Thymus (tissue), 11 donors: ENCODE measurements around the gene TUBA1C. TPM values are rescaled to one million over a fixed set of nuclear protein-coding genes. Genes with fewer than 3 reads are reported as not detected.

Source experiments
- DNase-seq, 9 donors: peaks; one replicate each; pipeline ENCODE4 v3.0.0-alpha.2; 2013; ENCODE audit warnings: low spot score in 9 of 9, low read depth in 6 of 9, missing footprints in 1 of 9
- H3K27ac ChIP-seq, 2 donors: one replicate each; pipeline ENCODE4 v1.5.1; 2013; ENCODE audit warnings: control low read depth in 1 of 2, low read depth in 1 of 2, low read length in 1 of 2, mild to moderate bottlenecking in 1 of 2, moderate library complexity in 1 of 2
- H3K27me3 ChIP-seq, 2 donors: one replicate each; pipeline ENCODE4 v1.5.1; 2013; ENCODE audit warnings: low read length in 1 of 2; ENCODE audit not compliant: control insufficient read depth in 2 of 2, insufficient read depth in 1 of 2
- H3K36me3 ChIP-seq, 2 donors: one replicate each; pipeline ENCODE4 v1.5.1; 2013; ENCODE audit warnings: low read length in 1 of 2, mild to moderate bottlenecking in 1 of 2, moderate library complexity in 1 of 2; ENCODE audit not compliant: control insufficient read depth in 2 of 2, insufficient read depth in 2 of 2
- H3K4me1 ChIP-seq, 2 donors: one replicate each; pipeline ENCODE4 v1.5.1; 2013; ENCODE audit warnings: low read length in 2 of 2; ENCODE audit not compliant: control insufficient read depth in 2 of 2, insufficient read depth in 2 of 2
- H3K4me3 ChIP-seq, 2 donors: one replicate each; pipeline ENCODE4 v1.5.1; 2013; ENCODE audit warnings: low read length in 2 of 2, control low read depth in 1 of 2, mild to moderate bottlenecking in 1 of 2
- H3K9me3 ChIP-seq, 2 donors: one replicate each; pipeline ENCODE4 v1.5.1; 2013; ENCODE audit warnings: low read length in 1 of 2, mild to moderate bottlenecking in 1 of 2; ENCODE audit not compliant: control insufficient read depth in 2 of 2, insufficient read depth in 1 of 2
- WGBS: extraction: QIAGEN DNeasy Blood & Tissue Kit; methylation state at CpG from one replicate; pipeline ENCODE4 v1.1.7; 2013; 5-methylcytosine and 5-hydroxymethylcytosine counted together
- polyA plus RNA-seq: library from polyadenylated mRNA; stranded (reverse); fragments of 200-250 nt; gene quantifications from one replicate; pipeline ENCODE4 v1.2.3, GENCODE V29; 2013
- total RNA-seq: library from RNA; stranded (reverse); fragments of 120-200 nt; gene quantifications from one replicate; pipeline ENCODE4 v1.2.4, GENCODE V29; 2013
- donor health status: healthy.

Gene TUBA1C
- total and polyA plus RNA-seq, 2 donors: 112 to 115 TPM

- 98% methylated on average over 3 of the region's 3 CpGs for WGBS
- H3K4me1 ChIP-seq: peaks cover under 1 to 13% of the 10 kb centered on the region in 2 donors
- H3K36me3 ChIP-seq: no peaks in the 10 kb centered on the region
- H3K27me3 ChIP-seq: peaks cover 3 to 4% of the 10 kb centered on the region in 2 donors
- H3K4me3 ChIP-seq: no peak overlapping the region
- no peaks in the 10 kb centered on the region for H3K9me3 ChIP-seq
- H3K27ac ChIP-seq: no peak overlapping the region
- no peak for DNase-seq
These were observed 36.2 kb upstream of the TUBA1C start for GRCh38 chr12:49228653-49229052.

GRCh38 chr12:49230176-49230804, 34.6 kb upstream of the TUBA1C start:
- Histone ChIP-seq H3K4me3 (no peak overlapping the region), H3K27ac (no peak overlapping the region), H3K27me3 (peaks cover 3 to 7% of the 10 kb centered on the region in 2 donors), H3K4me1 (peaks cover 6 to 20% of the 10 kb centered on the region in 2 donors), H3K9me3 (no peaks in the 10 kb centered on the region), H3K36me3 (no peaks in the 10 kb centered on the region)
- 96% methylated on average over 6 of the region's 6 CpGs for WGBS
- no peak for DNase-seq

- WGBS: 94% methylated on average over 3 of the region's 3 CpGs
- Histone ChIP-seq H3K4me1 (peaks cover 6 to 20% of the 10 kb centered on the region in 2 donors), H3K27me3 (peaks cover 3 to 7% of the 10 kb centered on the region in 2 donors), H3K4me3 (no peak overlapping the region), H3K36me3 (no peaks in the 10 kb centered on the region), H3K27ac (peak overlapping the region in 1 of 2 donors; percentile 18), H3K9me3 (no peaks in the 10 kb centered on the region)
- DNase-seq: no peak
These were observed 34.1 kb upstream of the TUBA1C start for GRCh38 chr12:49230805-49231194.

GRCh38 chr12:49231878-49232655, 32.8 kb upstream of the TUBA1C start:
- DNase-seq: no peak
- no peaks in the 10 kb centered on the region for H3K36me3 ChIP-seq
- H3K27me3 ChIP-seq: peaks cover 3 to 7% of the 10 kb centered on the region in 2 donors
- no peaks in the 10 kb centered on the region for H3K9me3 ChIP-seq
- H3K27ac ChIP-seq: peak overlapping the region in 1 of 2 donors; percentile 17
- WGBS: 94% methylated on average over 9 of the region's 9 CpGs
- no peak overlapping the region for H3K4me3 ChIP-seq
- H3K4me1 ChIP-seq: peaks cover 6 to 20% of the 10 kb centered on the region in 2 donors

- 65% methylated on average over 25 of the region's 25 CpGs for WGBS
These were observed 31.7 kb upstream of the TUBA1C start for GRCh38 chr12:49232940-49233841.

GRCh38 chr12:49233842-49234526, 30.9 kb upstream of the TUBA1C start:
- peaks cover 3 to 9% of the 10 kb centered on the region in 2 donors for H3K27me3 ChIP-seq
- H3K27ac ChIP-seq: peak overlapping the region; percentile 74 to 85
- 22% methylated on average over 19 of the region's 19 CpGs for WGBS
- peaks cover 6 to 20% of the 10 kb centered on the region in 2 donors for H3K4me1 ChIP-seq
- no peaks in the 10 kb centered on the region for H3K36me3 ChIP-seq
- peak overlapping the region; percentile 11 to 71 for H3K4me3 ChIP-seq
- DNase-seq: peak in 6 of 9 donors; percentile 7 to 55 (median 24)
- no peaks in the 10 kb centered on the region for H3K9me3 ChIP-seq

More at GRCh38 chr12:49232940-49233841, 31.7 kb upstream of the TUBA1C start:
- Histone ChIP-seq H3K36me3 (no peaks in the 10 kb centered on the region), H3K27ac (peak overlapping the region; percentile 31 to 74), H3K9me3 (no peaks in the 10 kb centered on the region), H3K4me1 (peaks cover 6 to 20% of the 10 kb centered on the region in 2 donors), H3K4me3 (peak overlapping the region; percentile 11 to 71), H3K27me3 (peaks cover 3 to 7% of the 10 kb centered on the region in 2 donors)
- DNase-seq: no peak

GRCh38 chr12:49236423-49236822, 28.5 kb upstream of the TUBA1C start:
- H3K36me3 ChIP-seq: no peaks in the 10 kb centered on the region
- 98% methylated on average over 1 of the region's 1 CpG for WGBS
- no peak overlapping the region for H3K27ac ChIP-seq
- H3K27me3 ChIP-seq: peaks cover 3 to 9% of the 10 kb centered on the region in 2 donors
- DNase-seq: no peak
- no peak overlapping the region for H3K4me3 ChIP-seq
- peaks cover 6 to 20% of the 10 kb centered on the region in 2 donors for H3K4me1 ChIP-seq
- no peaks in the 10 kb centered on the region for H3K9me3 ChIP-seq

- Histone ChIP-seq H3K4me1 (no peaks in the 10 kb centered on the region), H3K27ac (no peak overlapping the region), H3K9me3 (no peaks in the 10 kb centered on the region), H3K27me3 (peaks cover 0 to 2% of the 10 kb centered on the region in 2 donors), H3K4me3 (no peak overlapping the region), H3K36me3 (no peaks in the 10 kb centered on the region)
- 86% methylated on average over 5 of the region's 5 CpGs for WGBS
- DNase-seq: no peak
These were observed 21.3 kb upstream of the TUBA1C start for GRCh38 chr12:49243631-49244030.
